GM23338 (cell line): ENCODE data around the gene TSPAN4. TPM values are rescaled to one million over a fixed set of nuclear protein-coding genes. Genes with fewer than 3 reads are reported as not detected.

Source experiments
- ATAC-seq: fragments of 200-7000 bp; cut with Tn5 transposase; 3 replicates; pipeline ENCODE4 v1.9.1; 2020
- DNase-seq: peaks from one replicate; pipeline ENCODE4 v3.0.0-alpha.2; 2015; ENCODE audit warnings: low spot score
- H2AFZ ChIP-seq: fragments of 200-600 bp; sonication (generic); 2 replicates; pipeline ENCODE4 v1.8.0; 2016; ENCODE audit warnings: antibody characterized with exemption, mild to moderate bottlenecking, moderate library complexity
- H3F3A ChIP-seq: fragments of 200-600 bp; sonication (generic); replicated peaks from 2 replicates; pipeline ENCODE4 v1.8.0; 2017; ENCODE audit warnings: antibody characterized with exemption, mixed run types, low read depth
- H3K27ac ChIP-seq: fragments of 200-600 bp; sonication (generic); 2 replicates; pipeline ENCODE4 v1.6.1; 2016; ENCODE audit warnings: low read depth
- H3K27me3 ChIP-seq: fragments of 200-600 bp; sonication (generic); 2 replicates; pipeline ENCODE4 v1.8.0; 2016; ENCODE audit warnings: mild to moderate bottlenecking, mixed run types, moderate library complexity; ENCODE audit not compliant: insufficient read depth
- H3K36me3 ChIP-seq: fragments of 200-600 bp; sonication (generic); 2 replicates; pipeline ENCODE4 v1.8.0; 2016; ENCODE audit warnings: mild to moderate bottlenecking; ENCODE audit not compliant: insufficient read depth
- H3K4me1 ChIP-seq: fragments of 200-600 bp; sonication (generic); 2 replicates; pipeline ENCODE4 v1.8.0; 2016; ENCODE audit warnings: mild to moderate bottlenecking, moderate library complexity; ENCODE audit not compliant: insufficient read depth
- H3K4me2 ChIP-seq: fragments of 200-600 bp; sonication (generic); 2 replicates; pipeline ENCODE4 v1.7.1; 2017; ENCODE audit warnings: mixed run types
- H3K4me3 ChIP-seq: fragments of 200-600 bp; sonication (generic); 2 replicates; pipeline ENCODE4 v1.6.1; 2016; ENCODE audit warnings: mixed run types
- H3K79me2 ChIP-seq: fragments of 200-600 bp; sonication (generic); replicated peaks from 2 replicates; pipeline ENCODE4 v1.8.0; 2017; ENCODE audit warnings: mild to moderate bottlenecking; ENCODE audit not compliant: insufficient read depth
- H3K9me2 ChIP-seq: fragments of 200-600 bp; sonication (generic); 2 replicates; pipeline ENCODE4 v1.8.0; 2017; ENCODE audit not compliant: insufficient read depth
- H4K20me1 ChIP-seq: fragments of 200-600 bp; sonication (generic); replicated peaks from 2 replicates; pipeline ENCODE4 v1.8.0; 2017; ENCODE audit warnings: mild to moderate bottlenecking; ENCODE audit not compliant: insufficient read depth
- H3K27ac Mint-ChIP-seq: 2 replicates; pipeline ENCODE4 v1.8.0; 2020; ENCODE audit warnings: inconsistent platforms, mild to moderate bottlenecking, moderate library complexity, mixed read lengths
- H3K27me3 Mint-ChIP-seq: 3 replicates; pipeline ENCODE4 v1.8.0; 2022; ENCODE audit warnings: low read depth, mild to moderate bottlenecking, moderate library complexity, mixed read lengths, inconsistent platforms; ENCODE audit not compliant: insufficient read depth, poor library complexity
- H3K36me3 Mint-ChIP-seq: 3 replicates; pipeline ENCODE4 v1.8.0; 2021; ENCODE audit warnings: low read depth, mild to moderate bottlenecking, inconsistent platforms, moderate library complexity, mixed read lengths
- H3K4me1 Mint-ChIP-seq: 3 replicates; pipeline ENCODE4 v1.8.0; 2020; ENCODE audit warnings: mild to moderate bottlenecking, inconsistent platforms, mixed read lengths
- H3K4me3 Mint-ChIP-seq: 3 replicates; pipeline ENCODE4 v1.8.0; 2021; ENCODE audit warnings: moderate library complexity, mild to moderate bottlenecking, inconsistent platforms, mixed read lengths
- H3K9me3 Mint-ChIP-seq: 3 replicates; pipeline ENCODE4 v1.8.0; 2020; ENCODE audit warnings: moderate library complexity, mild to moderate bottlenecking, inconsistent platforms, mixed read lengths
- CREB1 ChIP-seq: fragments of 250-450 bp; sonication (Bioruptor Pico); IDR thresholded peaks from 2 replicates; pipeline ENCODE4 v1.5.0; 2020; ENCODE audit warnings: low read depth, mild to moderate bottlenecking, moderate library complexity
- EZH2 ChIP-seq: fragments of 200-600 bp; sonication (generic); IDR thresholded peaks from one replicate; pipeline ENCODE4 v1.8.0; 2017; ENCODE audit warnings: antibody characterized with exemption, mild to moderate bottlenecking, low read depth; ENCODE audit not compliant: unreplicated experiment
- EZH2phosphoT487 ChIP-seq: fragments of 200-600 bp; sonication (generic); IDR thresholded peaks from one replicate; pipeline ENCODE4 v1.8.1; 2018; ENCODE audit warnings: antibody characterized with exemption; ENCODE audit not compliant: unreplicated experiment
- JUNB ChIP-seq: IDR thresholded peaks from one replicate; pipeline ENCODE4 v1.6.1; 2016; ENCODE audit warnings: antibody characterized with exemption; ENCODE audit not compliant: unreplicated experiment
- NANOG ChIP-seq: IDR thresholded peaks from 2 replicates; pipeline ENCODE4 v1.6.1; 2016; ENCODE audit warnings: antibody characterized with exemption, borderline replicate concordance
- POLR2AphosphoS5 ChIP-seq: IDR thresholded peaks from 2 replicates; pipeline ENCODE4 v1.6.1; 2016; ENCODE audit warnings: antibody characterized with exemption, low read depth
- STAT1 ChIP-seq: IDR thresholded peaks from one replicate; pipeline ENCODE4 v1.6.1; 2016; ENCODE audit warnings: antibody characterized with exemption; ENCODE audit not compliant: unreplicated experiment
- ZNF114 ChIP-seq: fragments of 250-450 bp; sonication (Bioruptor Pico); IDR thresholded peaks from 2 replicates; pipeline ENCODE4 v1.5.0; 2020; ENCODE audit warnings: mild to moderate bottlenecking, moderate library complexity
- ZNF331 ChIP-seq: fragments of 250-450 bp; sonication (Bioruptor Pico); IDR thresholded peaks from 2 replicates; pipeline ENCODE4 v1.5.0; 2020; ENCODE audit warnings: low read depth, mild to moderate bottlenecking, moderate library complexity
- polyA plus RNA-seq: library from polyadenylated mRNA; unstranded; fragments of >200 nt; fragmentation: Nextera tagmentation; extraction: Ambion mirVana; gene quantifications from 2 replicates; pipeline ENCODE4 v1.2.1, GENCODE V29; 2016
- total RNA-seq: library from RNA; depleted of rRNA; stranded (reverse); fragments of >200 nt; shearing (Covaris generic); gene quantifications from 2 replicates; pipeline ENCODE4 v1.2.3, GENCODE V29; 2014
- TF ChIP-seq, protein P1 (sequence below), 2 experiments: fragments of 200-600 bp in 1 of 2; sonication (generic) in 1 of 2; conservative IDR thresholded peaks; 2 replicates each; pipeline versions ENCODE4 v1.5.1 to v1.6.1; 2016 to 2017; ENCODE audit warnings: antibody characterized with exemption in 2 of 2, low read depth in 2 of 2, mild to moderate bottlenecking in 2 of 2, moderate library complexity in 1 of 2
- TF ChIP-seq, protein P2 (sequence below): IDR thresholded peaks from 2 replicates; pipeline ENCODE4 v1.6.1; 2016; ENCODE audit warnings: antibody characterized with exemption
- TF ChIP-seq, protein P3 (sequence below): IDR thresholded peaks from one replicate; pipeline ENCODE4 v1.6.1; 2018; ENCODE audit warnings: antibody characterized with exemption; ENCODE audit not compliant: unreplicated experiment

The TSPAN4 gene
- total and polyA plus RNA-seq, 2 experiments from 2014 or later, result 76.8 to 150 TPM

- peaks cover 28% of the 10 kb centered on the region for H4K20me1 ChIP-seq
- H3K27ac ChIP-seq, result no peak overlapping the region
- H2AFZ ChIP-seq, result no peak overlapping the region
- no peaks in the 10 kb centered on the region for H3K36me3 ChIP-seq
- H3K27ac Mint-ChIP-seq, result no peak overlapping the region
- no peaks in the 10 kb centered on the region for H3K27me3 ChIP-seq
- H3K4me3 ChIP-seq, result no peak overlapping the region
- no peaks in the 10 kb centered on the region for H3K9me2 ChIP-seq
- H3K4me2 ChIP-seq, result no peak overlapping the region
- H3K36me3 Mint-ChIP-seq, result peaks cover 3% of the 10 kb centered on the region; the same call in 1 of the 3 replicates
- no peak overlapping the region for H3K4me3 Mint-ChIP-seq
- H3F3A ChIP-seq, result peaks cover 10% of the 10 kb centered on the region
- H3K27me3 Mint-ChIP-seq, result peaks cover 23% of the 10 kb centered on the region
- H3K4me1 Mint-ChIP-seq, result peaks cover 34% of the 10 kb centered on the region
- H3K4me1 ChIP-seq, result peaks cover 27% of the 10 kb centered on the region; the same call in 1 of the 2 replicates
- ATAC-seq (no peak), DNase-seq (no peak)
- TF ChIP-seq ZNF114 (CRISPR knock-in tag), result no peak
- TF ChIP-seq NANOG, result no peak
- TF ChIP-seq, protein P1, sequence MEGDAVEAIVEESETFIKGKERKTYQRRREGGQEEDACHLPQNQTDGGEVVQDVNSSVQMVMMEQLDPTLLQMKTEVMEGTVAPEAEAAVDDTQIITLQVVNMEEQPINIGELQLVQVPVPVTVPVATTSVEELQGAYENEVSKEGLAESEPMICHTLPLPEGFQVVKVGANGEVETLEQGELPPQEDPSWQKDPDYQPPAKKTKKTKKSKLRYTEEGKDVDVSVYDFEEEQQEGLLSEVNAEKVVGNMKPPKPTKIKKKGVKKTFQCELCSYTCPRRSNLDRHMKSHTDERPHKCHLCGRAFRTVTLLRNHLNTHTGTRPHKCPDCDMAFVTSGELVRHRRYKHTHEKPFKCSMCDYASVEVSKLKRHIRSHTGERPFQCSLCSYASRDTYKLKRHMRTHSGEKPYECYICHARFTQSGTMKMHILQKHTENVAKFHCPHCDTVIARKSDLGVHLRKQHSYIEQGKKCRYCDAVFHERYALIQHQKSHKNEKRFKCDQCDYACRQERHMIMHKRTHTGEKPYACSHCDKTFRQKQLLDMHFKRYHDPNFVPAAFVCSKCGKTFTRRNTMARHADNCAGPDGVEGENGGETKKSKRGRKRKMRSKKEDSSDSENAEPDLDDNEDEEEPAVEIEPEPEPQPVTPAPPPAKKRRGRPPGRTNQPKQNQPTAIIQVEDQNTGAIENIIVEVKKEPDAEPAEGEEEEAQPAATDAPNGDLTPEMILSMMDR (conservative IDR thresholded peaks at IDR 0.05; ENCODE audit: low read depth in 2 of 2), result no peak
- TF ChIP-seq, protein P2, sequence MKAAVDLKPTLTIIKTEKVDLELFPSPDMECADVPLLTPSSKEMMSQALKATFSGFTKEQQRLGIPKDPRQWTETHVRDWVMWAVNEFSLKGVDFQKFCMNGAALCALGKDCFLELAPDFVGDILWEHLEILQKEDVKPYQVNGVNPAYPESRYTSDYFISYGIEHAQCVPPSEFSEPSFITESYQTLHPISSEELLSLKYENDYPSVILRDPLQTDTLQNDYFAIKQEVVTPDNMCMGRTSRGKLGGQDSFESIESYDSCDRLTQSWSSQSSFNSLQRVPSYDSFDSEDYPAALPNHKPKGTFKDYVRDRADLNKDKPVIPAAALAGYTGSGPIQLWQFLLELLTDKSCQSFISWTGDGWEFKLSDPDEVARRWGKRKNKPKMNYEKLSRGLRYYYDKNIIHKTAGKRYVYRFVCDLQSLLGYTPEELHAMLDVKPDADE, result no peak
- no peak for TF ChIP-seq CREB1 (CRISPR knock-in tag)
- TF ChIP-seq JUNB, result no peak
- no peak for TF ChIP-seq STAT1
- TF ChIP-seq ZNF331 (CRISPR knock-in tag), result no peak
- no peak for TF ChIP-seq EZH2phosphoT487
- TF ChIP-seq, protein P3, sequence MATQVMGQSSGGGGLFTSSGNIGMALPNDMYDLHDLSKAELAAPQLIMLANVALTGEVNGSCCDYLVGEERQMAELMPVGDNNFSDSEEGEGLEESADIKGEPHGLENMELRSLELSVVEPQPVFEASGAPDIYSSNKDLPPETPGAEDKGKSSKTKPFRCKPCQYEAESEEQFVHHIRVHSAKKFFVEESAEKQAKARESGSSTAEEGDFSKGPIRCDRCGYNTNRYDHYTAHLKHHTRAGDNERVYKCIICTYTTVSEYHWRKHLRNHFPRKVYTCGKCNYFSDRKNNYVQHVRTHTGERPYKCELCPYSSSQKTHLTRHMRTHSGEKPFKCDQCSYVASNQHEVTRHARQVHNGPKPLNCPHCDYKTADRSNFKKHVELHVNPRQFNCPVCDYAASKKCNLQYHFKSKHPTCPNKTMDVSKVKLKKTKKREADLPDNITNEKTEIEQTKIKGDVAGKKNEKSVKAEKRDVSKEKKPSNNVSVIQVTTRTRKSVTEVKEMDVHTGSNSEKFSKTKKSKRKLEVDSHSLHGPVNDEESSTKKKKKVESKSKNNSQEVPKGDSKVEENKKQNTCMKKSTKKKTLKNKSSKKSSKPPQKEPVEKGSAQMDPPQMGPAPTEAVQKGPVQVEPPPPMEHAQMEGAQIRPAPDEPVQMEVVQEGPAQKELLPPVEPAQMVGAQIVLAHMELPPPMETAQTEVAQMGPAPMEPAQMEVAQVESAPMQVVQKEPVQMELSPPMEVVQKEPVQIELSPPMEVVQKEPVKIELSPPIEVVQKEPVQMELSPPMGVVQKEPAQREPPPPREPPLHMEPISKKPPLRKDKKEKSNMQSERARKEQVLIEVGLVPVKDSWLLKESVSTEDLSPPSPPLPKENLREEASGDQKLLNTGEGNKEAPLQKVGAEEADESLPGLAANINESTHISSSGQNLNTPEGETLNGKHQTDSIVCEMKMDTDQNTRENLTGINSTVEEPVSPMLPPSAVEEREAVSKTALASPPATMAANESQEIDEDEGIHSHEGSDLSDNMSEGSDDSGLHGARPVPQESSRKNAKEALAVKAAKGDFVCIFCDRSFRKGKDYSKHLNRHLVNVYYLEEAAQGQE, result no peak
- no peak for TF ChIP-seq EZH2
- TF ChIP-seq POLR2AphosphoS5, result no peak
- no peaks in the 10 kb centered on the region for H3K79me2 ChIP-seq
- no peaks in the 10 kb centered on the region; the same call in 2 of the 3 replicates for H3K9me3 Mint-ChIP-seq
Observed at GRCh38 chr11:858762-859339, 16.2 kb downstream of the TSPAN4 start.
